HuH-7 (cell line): ENCODE data around the gene PPY.
"Not testable (repeated sequence)": the region's sequence is repeated elsewhere in the genome, so short reads cannot be mapped to it uniquely, and the experiment has no call there.

Source experiments
- DNase-seq: peaks from one replicate; pipeline ENCODE4 v3.0.0; 2011; ENCODE audit warnings: low spot score

Gene PPY

DNA sequence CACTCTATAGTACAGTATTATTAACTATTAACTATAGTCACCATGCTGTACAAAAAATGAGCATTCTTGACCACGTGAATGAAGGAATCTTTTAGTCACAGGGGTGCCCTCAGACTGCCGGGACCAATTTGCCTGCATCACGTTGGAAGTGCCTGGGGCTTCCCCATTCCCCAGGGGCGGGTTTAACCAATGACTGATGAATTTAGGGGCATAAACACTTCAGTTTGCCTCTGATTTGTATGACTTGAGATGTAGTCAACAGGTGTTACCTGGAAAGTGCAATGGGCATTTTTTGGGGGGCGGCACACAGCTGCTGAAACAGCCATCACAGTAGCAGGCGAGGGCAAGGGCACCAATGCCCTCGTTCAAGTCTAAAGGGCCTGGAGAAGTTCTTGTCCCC lies 20.2 kb upstream of the PPY start:
- DNase-seq = no peak

GRCh38 chr17:43961954-43962353 lies 19.7 kb upstream of the PPY start:
- no peak for DNase-seq

- DNase-seq = not testable (repeated sequence)
Observed at GRCh38 chr17:43961292-43961691, 19.0 kb upstream of the PPY start.

DNA sequence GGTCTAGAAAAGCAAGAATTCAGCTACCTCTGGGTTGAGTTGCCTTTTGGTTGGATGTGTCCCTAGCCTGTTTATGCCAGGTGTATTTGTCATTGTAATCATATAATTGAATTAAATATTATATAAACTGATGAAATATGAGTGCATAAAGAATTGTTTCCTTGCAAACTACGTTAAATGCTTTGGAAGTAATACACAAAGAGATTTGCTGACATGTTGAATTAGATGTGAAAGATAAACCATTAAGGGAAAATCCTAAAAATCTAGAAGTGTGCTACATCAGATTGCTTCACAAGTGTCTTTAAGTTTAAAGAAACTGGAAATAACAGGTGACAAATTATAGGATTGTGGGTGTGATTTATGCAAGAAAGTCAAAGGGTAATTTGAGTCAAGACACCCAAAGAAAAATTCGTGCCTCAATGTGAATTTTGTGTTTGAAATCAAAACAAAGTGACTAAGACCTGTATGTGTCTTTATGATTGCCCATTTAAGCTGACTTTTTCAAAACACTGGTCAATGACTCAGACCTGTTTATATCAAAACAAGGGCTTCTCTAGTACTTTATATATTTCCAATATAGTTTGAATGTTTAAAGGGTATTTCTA lies 16.6 kb upstream of the PPY start:
- no peak for DNase-seq

DNA sequence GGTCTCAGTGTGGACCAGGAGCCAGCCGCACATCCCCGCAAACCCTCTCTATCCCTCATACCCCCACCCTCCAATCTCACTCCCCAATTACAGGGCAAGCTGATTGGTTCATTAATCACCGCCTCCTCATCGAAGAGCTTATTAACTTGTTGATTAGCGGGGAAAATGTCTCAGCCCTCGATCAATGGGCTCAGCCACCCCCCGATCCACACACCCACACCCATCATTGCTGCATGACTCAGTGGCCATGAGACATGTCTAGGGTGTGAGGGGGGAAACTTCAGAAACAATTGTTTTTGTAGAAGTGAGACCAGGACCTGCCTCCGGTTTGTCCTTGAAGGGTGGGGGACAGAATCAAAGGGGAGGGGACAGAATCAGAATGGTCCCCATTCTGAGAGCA lies 13.9 kb upstream of the PPY start:
- no peak for DNase-seq

- DNase-seq = no peak
Observed at GRCh38 chr17:43953746-43954145, 11.5 kb upstream of the PPY start, which contains the start of gene PYY. Gene PYY, minus strand, starts transcription at chr17:43953940. Its CDS starts 457 bp downstream, at chr17:43953483.

- no peak for DNase-seq
Observed at GRCh38 chr17:43952724-43953666, 10.7 kb upstream of the PPY start.

DNA sequence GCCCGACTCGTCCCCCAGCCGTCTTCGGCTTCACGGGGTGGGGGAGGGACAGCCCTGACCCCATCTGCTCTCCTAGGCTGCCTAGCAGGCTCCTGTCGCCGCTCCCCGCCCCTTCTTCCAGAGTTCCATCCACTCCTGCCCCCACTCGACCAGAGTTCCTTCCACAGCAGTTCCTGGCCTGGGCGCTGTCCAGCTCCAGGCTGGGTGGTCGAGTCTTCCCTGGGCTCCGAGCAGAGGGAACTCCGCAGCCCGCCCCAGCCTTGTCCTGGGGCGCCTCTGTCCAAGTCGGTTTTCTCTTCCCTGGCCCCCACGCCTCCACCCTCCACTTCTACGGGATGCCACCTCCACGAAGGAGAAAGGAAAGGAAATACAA lies 10.1 kb upstream of the PPY start:
- no peak for DNase-seq

- DNase-seq = no peak
Observed at GRCh38 chr17:43951750-43952149, 9.5 kb upstream of the PPY start.

DNA sequence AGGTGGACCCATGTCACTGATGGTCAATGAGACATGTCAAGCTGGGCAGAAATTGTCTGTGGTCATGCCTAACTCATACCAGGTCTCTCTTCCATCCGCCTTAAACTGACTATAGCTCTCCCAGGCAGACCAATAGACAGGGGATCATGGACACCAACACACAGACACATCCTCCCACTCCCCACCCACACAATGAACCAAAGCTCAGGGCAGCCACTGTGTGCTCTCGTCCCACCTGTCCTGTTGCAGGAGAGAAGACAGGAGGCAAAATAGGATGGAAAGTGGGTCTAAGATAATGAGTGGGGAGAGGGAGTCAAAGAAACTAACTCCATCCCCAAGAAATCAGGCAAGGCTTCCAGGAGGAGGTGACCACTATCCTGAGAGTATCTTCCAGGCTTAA lies 8.3 kb upstream of the PPY start:
- DNase-seq = no peak

DNA sequence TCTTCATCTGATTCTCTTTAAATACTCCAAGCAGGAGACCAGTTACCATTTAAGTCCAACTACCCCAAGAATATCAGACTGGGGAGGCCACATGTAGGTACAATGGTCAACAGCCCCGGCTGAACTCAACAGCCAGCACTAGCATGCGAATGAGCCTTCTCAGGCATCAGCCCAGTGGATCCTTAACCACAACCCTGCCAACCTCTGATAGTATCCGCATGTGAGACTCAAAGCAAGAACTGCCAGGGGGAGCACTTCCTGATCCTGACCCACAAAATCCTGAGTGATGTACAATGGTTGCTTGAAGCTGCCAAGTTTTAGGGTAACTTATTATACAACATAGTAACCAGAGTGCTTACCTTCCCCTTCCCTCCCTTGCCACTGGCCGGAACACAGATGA lies 7.5 kb upstream of the PPY start:
- no peak for DNase-seq

DNA sequence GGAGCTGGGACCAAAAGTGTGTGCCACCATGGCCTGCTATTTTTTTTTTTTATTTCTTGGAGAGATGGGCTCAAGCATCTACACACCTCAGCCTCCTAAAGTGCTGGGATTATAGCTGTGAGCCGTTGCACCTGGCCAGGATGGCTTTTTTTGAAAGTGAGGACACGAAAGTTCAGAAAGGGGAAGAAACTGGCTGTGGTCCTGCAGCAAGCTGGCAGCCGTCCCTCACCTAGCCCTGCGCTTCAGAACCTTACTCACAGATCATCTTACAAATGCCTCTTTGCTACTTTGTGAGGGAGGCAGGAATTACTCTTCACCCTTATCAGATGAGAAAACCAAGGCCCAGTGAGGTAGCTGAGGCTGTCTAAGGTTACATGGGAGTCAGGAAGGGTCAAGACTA lies 4.5 kb upstream of the PPY start:
- DNase-seq = no peak

GRCh38 chr17:43945074-43945829 lies 3.0 kb upstream of the PPY start:
- no peak for DNase-seq

DNA sequence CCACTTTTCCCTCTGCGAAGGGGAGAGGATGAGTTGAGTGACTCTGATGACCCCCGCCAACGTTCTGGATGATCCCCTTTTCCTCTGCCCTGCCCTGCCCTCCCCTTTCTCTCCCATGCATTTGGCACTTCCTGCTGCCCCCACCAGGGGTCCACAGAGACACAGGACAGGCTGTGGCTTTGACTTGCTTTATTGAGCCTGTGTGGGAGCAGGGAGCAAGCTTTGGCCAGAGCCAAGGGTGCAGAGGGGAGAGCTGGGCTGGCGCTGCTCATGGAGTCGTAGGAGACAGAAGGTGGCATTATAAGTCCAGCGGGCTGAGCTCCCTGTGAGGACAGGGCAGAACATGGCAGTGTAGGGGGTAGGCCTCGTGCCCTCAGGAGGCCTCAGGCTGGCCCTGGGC lies 1.6 kb downstream of the PPY start:
- DNase-seq = peak; percentile 84

GRCh38 chr17:43939886-43940285 lies 2.4 kb downstream of the PPY start:
- DNase-seq = no peak

DNA sequence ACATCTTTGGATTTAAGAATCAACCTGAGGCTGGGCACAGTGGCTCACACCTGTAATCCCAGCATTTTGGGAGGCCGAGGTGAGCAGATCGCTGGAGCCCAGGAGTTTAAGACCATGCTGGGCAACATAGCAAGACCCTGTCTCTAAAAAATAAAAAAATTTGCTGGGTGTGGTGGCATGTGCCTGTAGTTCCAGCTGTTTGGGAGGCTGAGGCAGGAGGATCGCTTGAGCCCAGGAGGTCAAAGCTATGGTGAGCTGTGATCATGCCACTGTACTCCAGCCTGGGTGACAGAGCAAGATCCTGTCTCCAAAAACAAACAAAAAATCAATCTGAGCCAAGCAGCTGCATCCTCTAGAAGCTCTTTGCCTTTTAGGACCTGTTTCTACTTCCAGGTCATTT lies 2.8 kb downstream of the PPY start:
- not testable (repeated sequence) for DNase-seq

GRCh38 chr17:43938838-43939182 lies 3.5 kb downstream of the PPY start:
- DNase-seq = no peak

DNA sequence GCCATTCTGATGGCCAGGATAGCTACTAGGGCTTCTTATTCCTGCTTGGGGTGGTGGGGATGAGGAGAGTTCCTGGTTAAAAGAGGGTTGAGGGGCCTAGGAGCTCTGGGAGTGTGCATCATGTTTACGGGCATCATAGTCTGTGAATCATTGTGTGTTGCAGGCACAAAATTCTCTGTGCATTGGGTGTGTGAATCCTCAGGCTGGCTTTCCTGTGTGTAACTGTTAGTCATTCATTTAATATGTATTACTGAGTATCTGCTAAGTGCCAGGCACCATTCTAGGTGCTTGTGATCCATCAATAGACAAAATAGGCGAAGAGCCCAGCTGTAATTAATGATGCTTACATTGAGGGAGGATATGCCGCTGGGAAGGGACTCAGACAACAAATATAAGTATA lies 5.8 kb downstream of the PPY start:
- no peak for DNase-seq

GRCh38 chr17:43935926-43936261 lies 6.4 kb downstream of the PPY start:
- DNase-seq = no peak

GRCh38 chr17:43935204-43935925 lies 6.9 kb downstream of the PPY start:
- no peak for DNase-seq

DNA sequence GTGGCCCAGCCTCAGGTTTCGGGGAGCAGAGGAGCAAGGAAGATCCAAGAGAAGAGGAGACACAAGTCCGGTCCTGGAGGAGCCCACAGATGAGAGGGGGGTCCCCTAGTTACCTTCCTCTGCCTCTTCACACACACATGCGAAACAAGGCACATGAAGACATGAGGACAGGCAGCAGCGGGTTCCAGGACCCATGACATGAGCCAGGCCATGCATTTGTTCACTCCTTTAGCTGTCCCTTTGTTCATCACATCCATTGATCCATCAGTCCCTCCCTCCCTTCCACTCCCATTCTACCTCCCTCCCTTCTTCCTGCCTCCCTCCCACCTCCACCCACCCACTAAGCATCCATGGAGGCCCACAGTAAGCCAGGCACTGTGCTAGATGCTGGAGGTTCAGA lies 9.4 kb downstream of the PPY start:
- DNase-seq = no peak

DNA sequence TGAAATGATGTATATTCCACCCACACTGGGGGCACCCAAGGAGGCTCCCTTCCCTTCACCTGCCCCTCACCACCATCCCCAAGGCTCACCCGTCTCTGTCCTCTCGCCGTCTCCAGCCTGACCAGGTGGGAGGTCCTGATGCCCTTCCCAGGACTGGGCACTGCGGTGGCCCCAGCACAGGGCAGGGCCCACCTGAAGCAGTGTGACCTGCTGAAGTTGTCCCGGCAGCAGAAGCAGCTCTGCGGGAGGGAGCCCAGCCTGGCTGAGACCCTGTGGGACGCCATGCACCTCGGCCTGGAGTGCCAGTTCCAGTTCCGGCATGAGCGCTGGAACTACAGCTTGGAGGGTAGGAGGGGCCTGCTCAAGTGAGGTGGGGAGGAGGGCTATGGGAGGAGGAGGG lies 9.9 kb downstream of the PPY start:
- no peak for DNase-seq
